Neutrophil (primary cell): ENCODE measurements around the gene SLC4A7.
A peak's percentile ranks its signal among the peaks of the same experiment; 100 is the strongest.

Experiments
- H3K27ac ChIP-seq: fragments of 200-600 bp; sonication (generic); 2 replicates; pipeline ENCODE4 v1.5.1; 2016; ENCODE audit warnings: mild to moderate bottlenecking, moderate library complexity
- H3K27me3 ChIP-seq: fragments of 200-600 bp; sonication (generic); 2 replicates; pipeline ENCODE4 v1.6.0; 2016; ENCODE audit warnings: mild to moderate bottlenecking
- H3K36me3 ChIP-seq: fragments of 200-600 bp; sonication (generic); 2 replicates; pipeline ENCODE4 v1.5.1; 2017
- H3K4me1 ChIP-seq, 2 experiments: fragments of 200-600 bp in 1 of 2; sonication (generic) in 1 of 2; 1 replicate in 1 of 2; 2 replicates in 1 of 2; pipeline versions ENCODE4 v1.5.1 to v1.6.1; 2013 to 2016; ENCODE audit warnings: low read depth in 1 of 2, low read length in 1 of 2, mild to moderate bottlenecking in 1 of 2, moderate library complexity in 1 of 2; ENCODE audit not compliant: control insufficient read depth in 1 of 2, insufficient read depth in 1 of 2
- H3K4me3 ChIP-seq, 2 experiments: fragments of 200-600 bp in 1 of 2; sonication (generic) in 1 of 2; 1 replicate in 1 of 2; 2 replicates in 1 of 2; pipeline ENCODE4 v1.5.1; 2013 to 2016; ENCODE audit warnings: low read depth in 1 of 2, low read length in 1 of 2, mild to moderate bottlenecking in 1 of 2, moderate library complexity in 1 of 2
- H3K9me3 ChIP-seq: fragments of 200-600 bp; sonication (generic); 2 replicates; pipeline ENCODE4 v1.5.1; 2016
- CTCF ChIP-seq: fragments of 200-600 bp; sonication (generic); IDR thresholded peaks from 2 replicates; pipeline ENCODE4 v1.5.1; 2016; ENCODE audit warnings: antibody characterized with exemption

The SLC4A7 gene

GRCh38 chr3:27378331-27378730 lies 105.9 kb downstream of the SLC4A7 start:
- no peaks in the 10 kb centered on the region for H3K9me3 ChIP-seq
- H3K4me3 ChIP-seq = no peak overlapping the region
- H3K4me1 ChIP-seq = no peaks in the 10 kb centered on the region
- no peak for TF ChIP-seq CTCF
- no peaks in the 10 kb centered on the region for H3K36me3 ChIP-seq
- H3K27me3 ChIP-seq = no peaks in the 10 kb centered on the region
- H3K27ac ChIP-seq = no peak overlapping the region

DNA sequence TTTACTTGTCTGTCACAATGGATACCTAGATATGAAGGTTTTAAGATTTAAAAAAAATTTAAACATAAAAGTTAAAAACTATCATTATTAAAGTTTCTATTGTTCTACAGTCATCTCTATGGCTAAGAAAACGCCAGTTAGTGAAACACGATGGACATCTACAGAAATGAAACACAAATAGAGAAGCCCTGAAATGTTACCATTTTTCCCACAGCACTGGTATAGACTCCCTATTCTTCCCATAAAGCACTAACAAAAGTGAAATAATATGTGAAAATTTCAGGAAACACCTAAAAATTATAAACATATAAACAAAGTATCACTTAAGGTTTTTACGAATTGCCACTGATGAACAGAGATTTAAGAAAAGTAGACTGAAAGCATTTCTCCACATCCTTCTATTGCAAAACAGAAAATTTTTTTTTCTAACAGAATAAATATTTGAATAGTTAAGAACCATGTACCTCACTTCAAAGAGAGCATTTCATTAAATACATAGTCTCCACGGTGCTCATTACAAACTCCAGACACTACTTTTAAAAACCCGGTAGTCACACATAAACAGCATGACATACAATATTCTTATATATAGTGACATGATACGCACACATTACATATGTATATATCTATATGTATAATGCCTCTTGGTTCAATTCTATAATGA lies 107.9 kb downstream of the SLC4A7 start:
- H3K4me1 ChIP-seq = no peaks in the 10 kb centered on the region
- TF ChIP-seq CTCF = no peak
- H3K27me3 ChIP-seq = no peaks in the 10 kb centered on the region
- no peaks in the 10 kb centered on the region for H3K9me3 ChIP-seq
- H3K4me3 ChIP-seq = no peak overlapping the region
- no peaks in the 10 kb centered on the region for H3K36me3 ChIP-seq
- H3K27ac ChIP-seq = no peak overlapping the region

GRCh38 chr3:27368831-27369607 lies 115.2 kb downstream of the SLC4A7 start, which contains the start of gene NEK10:
TSS of gene NEK10 (minus strand) at chr3:27369383. CDS start at chr3:27352882, 16,501 bp downstream.
- peaks cover 24% of the 10 kb centered on the region for H3K27me3 ChIP-seq
- no peak for TF ChIP-seq CTCF
- peaks cover 11% of the 10 kb centered on the region in 2 experiments for H3K4me1 ChIP-seq
- H3K9me3 ChIP-seq = no peaks in the 10 kb centered on the region
- H3K4me3 ChIP-seq = peak within 1 kb of the TSS; percentile 55 to 56
- H3K36me3 ChIP-seq = no peaks in the 10 kb centered on the region
- H3K27ac ChIP-seq = no peak within 1 kb of the TSS

GRCh38 chr3:27366062-27366591 lies 118.1 kb downstream of the SLC4A7 start:
- TF ChIP-seq CTCF = no peak
- H3K4me3 ChIP-seq = no peak overlapping the region
- H3K4me1 ChIP-seq = peaks cover 11% of the 10 kb centered on the region in 2 experiments
- no peaks in the 10 kb centered on the region for H3K36me3 ChIP-seq
- H3K27ac ChIP-seq = no peak overlapping the region
- peaks cover 24% of the 10 kb centered on the region for H3K27me3 ChIP-seq
- H3K9me3 ChIP-seq = no peaks in the 10 kb centered on the region

DNA sequence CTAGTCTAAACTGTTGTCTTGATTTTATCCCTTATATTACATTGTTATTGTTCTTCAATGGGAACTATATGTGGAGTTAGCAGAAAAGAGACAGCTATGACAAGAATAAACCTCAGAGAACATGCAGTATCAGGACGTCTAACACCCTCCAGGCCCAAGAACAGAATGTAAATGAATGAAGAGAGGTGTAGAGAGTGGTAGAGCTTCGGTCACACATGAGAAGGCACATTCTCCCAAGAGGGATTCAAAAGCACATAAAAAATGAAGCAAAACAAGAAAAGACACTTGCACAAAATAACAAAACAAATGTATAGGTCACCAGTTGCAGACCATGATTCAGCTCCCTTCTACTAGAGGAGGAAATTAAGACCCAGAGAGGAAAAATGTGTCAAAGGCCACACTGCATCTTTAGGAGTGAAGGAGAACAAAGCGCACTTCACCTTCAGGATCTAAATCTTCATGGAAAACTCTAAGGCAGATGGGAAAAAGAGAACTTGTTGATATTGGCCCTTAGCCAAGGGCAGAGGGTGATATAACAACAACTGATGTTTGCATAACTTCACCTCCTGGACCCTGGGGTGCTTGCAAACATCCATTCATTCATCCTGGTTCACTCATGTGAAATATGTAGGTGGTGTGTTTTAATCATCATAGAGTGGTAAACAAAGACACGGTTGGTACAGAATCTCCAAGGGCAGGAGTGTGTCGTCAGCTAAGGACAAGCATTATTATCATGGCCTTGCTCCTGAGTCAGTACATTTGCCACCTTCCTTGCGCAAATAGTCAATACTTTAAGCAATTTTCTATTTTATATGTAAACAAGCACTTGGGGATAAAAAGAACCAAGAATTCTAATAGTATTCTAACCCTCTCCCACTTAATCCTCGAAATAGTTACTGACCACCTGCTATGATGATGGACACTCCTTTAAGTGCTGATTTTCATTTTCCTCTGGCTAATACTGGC lies 123.8 kb downstream of the SLC4A7 start:
- H3K27me3 ChIP-seq = no peaks in the 10 kb centered on the region
- TF ChIP-seq CTCF = no peak
- H3K9me3 ChIP-seq = no peaks in the 10 kb centered on the region
- H3K36me3 ChIP-seq = no peaks in the 10 kb centered on the region
- H3K4me3 ChIP-seq = no peak overlapping the region
- no peak overlapping the region for H3K27ac ChIP-seq
- H3K4me1 ChIP-seq = peaks cover 0 to 11% of the 10 kb centered on the region in 2 experiments
